AG09309 (cell line): ENCODE measurements around the gene CDH24.

Experiments
- DNase-seq: peaks from one replicate; pipeline ENCODE4 v3.0.0-alpha.2; 2010; ENCODE audit warnings: low read depth
- H3K4me3 ChIP-seq: 2 replicates; pipeline ENCODE4 v1.5.1; 2011; ENCODE audit warnings: mild to moderate bottlenecking, low read depth, low read length, moderate library complexity; ENCODE audit not compliant: control insufficient read depth
- CTCF ChIP-seq: IDR thresholded peaks from 2 replicates; pipeline ENCODE4 v1.5.1; 2011; ENCODE audit warnings: mild to moderate bottlenecking, low read depth, low read length, inconsistent platforms; ENCODE audit not compliant: insufficient read depth, control insufficient read depth; ENCODE audit errors: missing control alignments

CDH24 gene

GRCh38 chr14:23103581-23103980 is 46.3 kb upstream of the CDH24 start:
- DNase-seq, result no peak
- TF ChIP-seq CTCF, result no peak
- H3K4me3 ChIP-seq, result no peak overlapping the region

- no peak for TF ChIP-seq CTCF
- H3K4me3 ChIP-seq, result no peak overlapping the region
- no peak for DNase-seq
Observed at GRCh38 chr14:23102801-23103200, 45.5 kb upstream of the CDH24 start.

- no peak for DNase-seq
- no peak overlapping the region for H3K4me3 ChIP-seq
- TF ChIP-seq CTCF, result no peak
Observed at GRCh38 chr14:23101986-23102625, 44.8 kb upstream of the CDH24 start.

GRCh38 chr14:23101213-23101970 is 44.1 kb upstream of the CDH24 start:
- no peak overlapping the region for H3K4me3 ChIP-seq
- DNase-seq, result no peak
- no peak for TF ChIP-seq CTCF

GRCh38 chr14:23099212-23099861 is 42.0 kb upstream of the CDH24 start:
- TF ChIP-seq CTCF, result no peak
- no peak overlapping the region for H3K4me3 ChIP-seq
- DNase-seq, result no peak

GRCh38 chr14:23097786-23098185 is 40.5 kb upstream of the CDH24 start:
- no peak overlapping the region for H3K4me3 ChIP-seq
- no peak for DNase-seq
- TF ChIP-seq CTCF, result no peak
